Neutrophil (primary cell): ENCODE data around the gene LMCD1.

ENCODE experiments used
- H3K27ac ChIP-seq: fragments of 200-600 bp; sonication (generic); 2 replicates; pipeline ENCODE4 v1.5.1; 2016; ENCODE audit warnings: mild to moderate bottlenecking, moderate library complexity
- H3K27me3 ChIP-seq: fragments of 200-600 bp; sonication (generic); 2 replicates; pipeline ENCODE4 v1.6.0; 2016; ENCODE audit warnings: mild to moderate bottlenecking
- H3K36me3 ChIP-seq: fragments of 200-600 bp; sonication (generic); 2 replicates; pipeline ENCODE4 v1.5.1; 2017
- H3K4me1 ChIP-seq, 2 experiments: fragments of 200-600 bp in 1 of 2; sonication (generic) in 1 of 2; 1 replicate in 1 of 2; 2 replicates in 1 of 2; pipeline versions ENCODE4 v1.5.1 to v1.6.1; 2013 to 2016; ENCODE audit warnings: low read depth in 1 of 2, low read length in 1 of 2, mild to moderate bottlenecking in 1 of 2, moderate library complexity in 1 of 2; ENCODE audit not compliant: control insufficient read depth in 1 of 2, insufficient read depth in 1 of 2
- H3K4me3 ChIP-seq, 2 experiments: fragments of 200-600 bp in 1 of 2; sonication (generic) in 1 of 2; 1 replicate in 1 of 2; 2 replicates in 1 of 2; pipeline ENCODE4 v1.5.1; 2013 to 2016; ENCODE audit warnings: low read depth in 1 of 2, low read length in 1 of 2, mild to moderate bottlenecking in 1 of 2, moderate library complexity in 1 of 2
- H3K9me3 ChIP-seq: fragments of 200-600 bp; sonication (generic); 2 replicates; pipeline ENCODE4 v1.5.1; 2016
- CTCF ChIP-seq: fragments of 200-600 bp; sonication (generic); IDR thresholded peaks from 2 replicates; pipeline ENCODE4 v1.5.1; 2016; ENCODE audit warnings: antibody characterized with exemption

LMCD1 gene

GRCh38 chr3:8540456-8540855 is 38.8 kb downstream of the LMCD1 start:
- no peaks in the 10 kb centered on the region for H3K36me3 ChIP-seq
- H3K4me1 ChIP-seq: no peaks in the 10 kb centered on the region
- H3K4me3 ChIP-seq: no peak overlapping the region
- TF ChIP-seq CTCF: no peak
- H3K27ac ChIP-seq: no peak overlapping the region
- H3K27me3 ChIP-seq: no peaks in the 10 kb centered on the region
- H3K9me3 ChIP-seq: no peaks in the 10 kb centered on the region

GRCh38 chr3:8541486-8541885 is 39.9 kb downstream of the LMCD1 start:
- Histone ChIP-seq H3K9me3 (no peaks in the 10 kb centered on the region), H3K36me3 (no peaks in the 10 kb centered on the region), H3K4me3 (no peak overlapping the region), H3K4me1 (no peaks in the 10 kb centered on the region), H3K27ac (no peak overlapping the region), H3K27me3 (no peaks in the 10 kb centered on the region)
- no peak for TF ChIP-seq CTCF

GRCh38 chr3:8542190-8543135 is 40.8 kb downstream of the LMCD1 start:
- Histone ChIP-seq H3K36me3 (no peaks in the 10 kb centered on the region), H3K4me3 (no peak overlapping the region), H3K27ac (no peak overlapping the region), H3K9me3 (no peaks in the 10 kb centered on the region), H3K4me1 (no peaks in the 10 kb centered on the region), H3K27me3 (no peaks in the 10 kb centered on the region)
- no peak for TF ChIP-seq CTCF

GRCh38 chr3:8546609-8547008 is 45.0 kb downstream of the LMCD1 start:
- Histone ChIP-seq H3K9me3 (no peaks in the 10 kb centered on the region), H3K27ac (no peak overlapping the region), H3K4me3 (no peak overlapping the region), H3K36me3 (no peaks in the 10 kb centered on the region), H3K27me3 (no peaks in the 10 kb centered on the region), H3K4me1 (no peaks in the 10 kb centered on the region)
- TF ChIP-seq CTCF: no peak

GRCh38 chr3:8548502-8549275 is 47.1 kb downstream of the LMCD1 start:
- H3K9me3 ChIP-seq: no peaks in the 10 kb centered on the region

More at GRCh38 chr3:8548502-8549275, 47.1 kb downstream of the LMCD1 start:
- Histone ChIP-seq H3K36me3 (no peaks in the 10 kb centered on the region), H3K4me3 (no peak overlapping the region), H3K27me3 (no peaks in the 10 kb centered on the region), H3K27ac (no peak overlapping the region), H3K4me1 (no peaks in the 10 kb centered on the region)
- no peak for TF ChIP-seq CTCF
